Keratinocyte (primary cell): Measurements from ENCODE around the gene SLC10A4. TPM values are rescaled to one million over a fixed set of nuclear protein-coding genes. Genes with fewer than 3 reads are reported as not detected.

Experiments used
- DNase-seq: peaks from one replicate; pipeline ENCODE4 v3.0.0-alpha.2; 2011; ENCODE audit warnings: low read depth, missing footprints, low spot score
- FAIRE-seq: peaks from 2 replicates; lab custom pipeline; 2011; peaks lifted over from hg19 to GRCh38; lab: Jason Lieb, UNC
- H2AFZ ChIP-seq: 2 replicates; pipeline ENCODE4 v1.6.0; 2012; ENCODE audit warnings: low read length, control low read depth, inconsistent platforms; ENCODE audit not compliant: control insufficient read depth
- H3K27ac ChIP-seq: 2 replicates; pipeline ENCODE4 v1.5.1; 2011; ENCODE audit warnings: low read length; ENCODE audit not compliant: control insufficient read depth, insufficient read depth
- H3K27me3 ChIP-seq: 3 replicates; pipeline ENCODE4 v1.6.0; 2011; ENCODE audit warnings: low read length; ENCODE audit not compliant: control insufficient read depth, insufficient read depth; ENCODE audit errors: extremely low read depth
- H3K36me3 ChIP-seq, 2 experiments: 2 replicates in 1 of 2; 3 replicates in 1 of 2; pipeline ENCODE4 v1.5.1; 2011; ENCODE audit warnings: low read length in 2 of 2, mild to moderate bottlenecking in 1 of 2; ENCODE audit not compliant: control insufficient read depth in 2 of 2, insufficient read depth in 2 of 2; ENCODE audit errors: extremely low read depth in 1 of 2
- H3K4me1 ChIP-seq: 3 replicates; pipeline ENCODE4 v1.5.1; 2011; ENCODE audit warnings: low read length; ENCODE audit not compliant: control insufficient read depth, insufficient read depth; ENCODE audit errors: extremely low read depth
- H3K4me2 ChIP-seq: 3 replicates; pipeline ENCODE4 v1.6.0; 2011; ENCODE audit warnings: low read depth, low read length; ENCODE audit not compliant: control insufficient read depth, insufficient read depth; ENCODE audit errors: extremely low read depth
- H3K4me3 ChIP-seq, 3 experiments: fragments of 200-600 bp in 1 of 3; sonication (generic) in 1 of 3; 2 replicates in 2 of 3; 3 replicates in 1 of 3; pipeline ENCODE4 v1.5.1; 2011 to 2016; ENCODE audit warnings: low read length in 3 of 3, mild to moderate bottlenecking in 3 of 3, control low read depth in 2 of 3, inconsistent platforms in 1 of 3, low read depth in 1 of 3, mixed read lengths in 1 of 3, mixed run types in 1 of 3, moderate library complexity in 1 of 3; ENCODE audit not compliant: control insufficient read depth in 2 of 3, insufficient read depth in 2 of 3; ENCODE audit errors: extremely low read depth in 1 of 3
- H3K79me2 ChIP-seq: 2 replicates; pipeline ENCODE4 v1.6.0; 2012; ENCODE audit warnings: low read length; ENCODE audit not compliant: control insufficient read depth, insufficient read depth
- H3K9ac ChIP-seq: 3 replicates; pipeline ENCODE4 v1.6.0; 2011; ENCODE audit warnings: low read length; ENCODE audit not compliant: control insufficient read depth, insufficient read depth; ENCODE audit errors: extremely low read depth
- H3K9me1 ChIP-seq: 3 replicates; pipeline ENCODE4 v1.6.0; 2011; ENCODE audit warnings: low read length; ENCODE audit not compliant: control insufficient read depth, insufficient read depth; ENCODE audit errors: extremely low read depth
- H3K9me3 ChIP-seq: 2 replicates; pipeline ENCODE4 v1.5.1; 2012; ENCODE audit warnings: low read depth, low read length; ENCODE audit not compliant: control insufficient read depth
- H4K20me1 ChIP-seq: 3 replicates; pipeline ENCODE4 v1.6.0; 2011; ENCODE audit warnings: low read length; ENCODE audit not compliant: control insufficient read depth, insufficient read depth; ENCODE audit errors: extremely low read depth
- EZH2 ChIP-seq: IDR thresholded peaks from one replicate; pipeline ENCODE4 v1.6.1; 2012; ENCODE audit warnings: inconsistent platforms, mild to moderate bottlenecking, low read length, moderate library complexity
- dilution Hi-C: fragments of 300-500 bp; cut with MboI; formaldehyde crosslinking; loops from one replicate; pipeline ENCODE4 v1.7.0; 2020; ENCODE audit warnings: low sequenced_read_pairs; ENCODE audit not compliant: extremely low pct_ligation_motif_present
- polyA plus RNA-seq, 5 experiments: library from polyadenylated mRNA; depleted of rRNA in 3 of 5; stranded (reverse) in 3 of 5; stranded (forward) in 1 of 5; unstranded in 1 of 5; fragments of >200 nt; gene quantifications; 1 replicate in 1 of 5; 2 replicates in 3 of 5; 3 replicates in 1 of 5; pipeline versions ENCODE4 v1.2.1 to v1.2.3, GENCODE V29; 2011 to 2012; ENCODE audit warnings: missing spikeins in 2 of 5, low read depth in 1 of 5, low replicate concordance in 1 of 5
- TF ChIP-seq, protein P1 (sequence below), 3 experiments: IDR thresholded peaks in 1 of 3; conservative IDR thresholded peaks in 1 of 3; optimal IDR thresholded peaks in 1 of 3; 2 replicates in 2 of 3; 3 replicates in 1 of 3; pipeline versions ENCODE3 to v1.5.1; 2011; ENCODE audit warnings: low read length in 3 of 3, mild to moderate bottlenecking in 3 of 3, moderate library complexity in 2 of 3, control low read depth in 1 of 3, inconsistent platforms in 1 of 3; ENCODE audit not compliant: insufficient read depth in 2 of 3; ENCODE audit errors: extremely low read depth in 1 of 3

The SLC10A4 gene
- polyA plus RNA-seq, 1 donor (not counting 4 experiments of a cell fraction or from before 2014, with no cell fraction given): 0.07 TPM

DNA sequence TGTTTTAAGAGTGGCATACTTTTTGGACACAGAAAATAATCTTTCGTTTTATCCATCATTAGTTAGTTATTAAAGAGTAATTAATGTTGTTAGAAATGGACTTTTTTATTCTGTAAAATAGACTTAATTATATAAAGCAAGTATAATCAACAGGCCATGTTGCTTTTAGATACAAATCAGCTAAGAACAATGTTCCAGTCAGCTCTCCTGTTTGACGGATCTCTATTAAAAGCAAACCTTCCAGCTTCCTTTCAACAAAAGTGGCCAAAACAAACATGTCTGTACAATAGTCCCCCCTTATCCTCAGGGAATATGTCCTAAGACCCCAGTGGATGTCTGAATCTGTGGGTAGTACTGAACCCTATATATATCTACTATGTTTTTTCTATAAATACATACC lies 4.9 kb upstream of the SLC10A4 start:
- no peaks in the 10 kb centered on the region for H3K4me1 ChIP-seq
- H3K4me3 ChIP-seq: no peak overlapping the region
- no peak overlapping the region for H3K9ac ChIP-seq
- no peaks in the 10 kb centered on the region for H4K20me1 ChIP-seq
- TF ChIP-seq, protein P1, sequence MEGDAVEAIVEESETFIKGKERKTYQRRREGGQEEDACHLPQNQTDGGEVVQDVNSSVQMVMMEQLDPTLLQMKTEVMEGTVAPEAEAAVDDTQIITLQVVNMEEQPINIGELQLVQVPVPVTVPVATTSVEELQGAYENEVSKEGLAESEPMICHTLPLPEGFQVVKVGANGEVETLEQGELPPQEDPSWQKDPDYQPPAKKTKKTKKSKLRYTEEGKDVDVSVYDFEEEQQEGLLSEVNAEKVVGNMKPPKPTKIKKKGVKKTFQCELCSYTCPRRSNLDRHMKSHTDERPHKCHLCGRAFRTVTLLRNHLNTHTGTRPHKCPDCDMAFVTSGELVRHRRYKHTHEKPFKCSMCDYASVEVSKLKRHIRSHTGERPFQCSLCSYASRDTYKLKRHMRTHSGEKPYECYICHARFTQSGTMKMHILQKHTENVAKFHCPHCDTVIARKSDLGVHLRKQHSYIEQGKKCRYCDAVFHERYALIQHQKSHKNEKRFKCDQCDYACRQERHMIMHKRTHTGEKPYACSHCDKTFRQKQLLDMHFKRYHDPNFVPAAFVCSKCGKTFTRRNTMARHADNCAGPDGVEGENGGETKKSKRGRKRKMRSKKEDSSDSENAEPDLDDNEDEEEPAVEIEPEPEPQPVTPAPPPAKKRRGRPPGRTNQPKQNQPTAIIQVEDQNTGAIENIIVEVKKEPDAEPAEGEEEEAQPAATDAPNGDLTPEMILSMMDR (optimal IDR thresholded peaks at IDR 0.05 in 1 of 3, IDR thresholded peaks at IDR 0.05 in 1 of 3, conservative IDR thresholded peaks at IDR 0.05 in 1 of 3; ENCODE audit: extremely low read depth in 1 of 3, insufficient read depth in 2 of 3, low read length in 3 of 3): no peak
- TF ChIP-seq EZH2: no peak
- H3K9me1 ChIP-seq: no peaks in the 10 kb centered on the region
- no peaks in the 10 kb centered on the region for H3K79me2 ChIP-seq
- no peaks in the 10 kb centered on the region for H3K36me3 ChIP-seq
- no peak for DNase-seq
- H3K4me2 ChIP-seq: no peak overlapping the region
- no peak overlapping the region for H3K27ac ChIP-seq
- no peak for FAIRE-seq
- H3K27me3 ChIP-seq: peaks cover 22% of the 10 kb centered on the region
- dilution Hi-C loops: no loop called here
- H2AFZ ChIP-seq: no peak overlapping the region
- H3K9me3 ChIP-seq: no peaks in the 10 kb centered on the region

DNA sequence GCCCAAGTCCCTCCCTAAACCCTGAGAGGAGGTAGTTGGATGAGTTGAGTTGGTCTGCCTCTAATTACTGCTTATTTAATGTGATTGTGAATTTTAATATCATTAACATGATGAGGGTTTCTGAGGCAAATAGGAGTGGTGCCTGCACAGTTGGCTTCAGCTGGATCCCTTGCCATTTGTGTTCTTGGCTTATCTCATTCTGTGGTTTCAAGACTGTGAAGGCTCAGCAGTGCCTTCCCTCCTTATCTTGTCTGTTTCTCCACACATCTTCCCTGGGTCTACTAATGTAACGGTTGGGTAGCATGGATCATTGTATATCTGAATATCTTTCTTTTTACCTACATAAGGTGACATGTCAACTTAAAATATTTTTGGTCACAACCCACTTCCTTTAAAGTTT lies 1.6 kb upstream of the SLC10A4 start:
- FAIRE-seq: no peak
- no peaks in the 10 kb centered on the region for H3K9me1 ChIP-seq
- no peak overlapping the region for H3K27ac ChIP-seq
- no peaks in the 10 kb centered on the region for H3K4me1 ChIP-seq
- TF ChIP-seq, protein P1 (optimal IDR thresholded peaks at IDR 0.05 in 1 of 3, IDR thresholded peaks at IDR 0.05 in 1 of 3, conservative IDR thresholded peaks at IDR 0.05 in 1 of 3; ENCODE audit: extremely low read depth in 1 of 3, insufficient read depth in 2 of 3, low read length in 3 of 3): no peak
- TF ChIP-seq EZH2: no peak
- H3K4me2 ChIP-seq: no peak overlapping the region
- no peak overlapping the region for H3K9ac ChIP-seq
- dilution Hi-C loops: no loop called here
- H2AFZ ChIP-seq: no peak overlapping the region
- peaks cover 6% of the 10 kb centered on the region for H3K9me3 ChIP-seq
- H3K27me3 ChIP-seq: peaks cover 42% of the 10 kb centered on the region
- H3K79me2 ChIP-seq: no peaks in the 10 kb centered on the region
- DNase-seq: no peak
- no peak overlapping the region for H3K4me3 ChIP-seq
- H3K36me3 ChIP-seq: no peaks in the 10 kb centered on the region
- H4K20me1 ChIP-seq: no peaks in the 10 kb centered on the region
